Transverse colon (tissue), 4 donors: ENCODE measurements around the gene ALG14. TPM values are rescaled to one million over a fixed set of nuclear protein-coding genes. Genes with fewer than 3 reads are reported as not detected.

ENCODE experiments used
- DNase-seq: peaks from one replicate; pipeline ENCODE4 v3.0.0-alpha.2; 2019
- H3K27ac ChIP-seq, 4 donors: fragments of 200-600 bp; sonication (generic); 2 replicates each; pipeline ENCODE4 v1.5.1; 2016 to 2018; ENCODE audit warnings: inconsistent platforms in 4 of 4
- H3K27me3 ChIP-seq: fragments of 200-600 bp; sonication (generic); 2 replicates; pipeline ENCODE4 v1.5.1; 2017; ENCODE audit warnings: inconsistent platforms
- H3K36me3 ChIP-seq, 4 donors: fragments of 200-600 bp; sonication (generic); 2 replicates each; pipeline ENCODE4 v1.5.1; 2017 to 2019; ENCODE audit warnings: inconsistent platforms in 4 of 4
- H3K4me1 ChIP-seq, 4 donors: fragments of 200-600 bp; sonication (generic); 2 replicates each; pipeline ENCODE4 v1.5.1; 2017 to 2020; ENCODE audit warnings: inconsistent platforms in 4 of 4
- H3K4me3 ChIP-seq, 4 donors: fragments of 200-600 bp; sonication (generic); 1 replicate in 1 of 4; 2 replicates in 3 of 4; pipeline versions ENCODE4 v1.5.1 to v1.6.1; 2017 to 2019; ENCODE audit warnings: inconsistent platforms in 4 of 4
- H3K9me3 ChIP-seq, 2 donors: fragments of 200-600 bp; sonication (generic); 2 replicates each; pipeline ENCODE4 v1.5.1; 2017 to 2019; ENCODE audit warnings: inconsistent platforms in 2 of 2
- CTCF ChIP-seq, 5 experiments: fragments of 200-600 bp in 3 of 5; fragments of 450-650 bp in 2 of 5; sonication (generic) in 3 of 5; IDR thresholded peaks; 1 replicate in 2 of 5; 2 replicates in 3 of 5; pipeline ENCODE4 v1.5.1; 2016 to 2017; ENCODE audit warnings: antibody characterized with exemption in 5 of 5, inconsistent platforms in 3 of 5, mild to moderate bottlenecking in 2 of 5, moderate library complexity in 1 of 5
- EP300 ChIP-seq: sonication (generic); formaldehyde crosslinking; IDR thresholded peaks from one replicate; pipeline ENCODE4 v1.6.1; 2017; ENCODE audit warnings: antibody characterized with exemption, low read depth
- POLR2A ChIP-seq: fragments of 450-650 bp; IDR thresholded peaks from one replicate; pipeline ENCODE4 v1.6.1; 2016; ENCODE audit warnings: antibody characterized with exemption, mild to moderate bottlenecking, moderate library complexity
- POLR2AphosphoS5 ChIP-seq, 3 donors: sonication (generic); formaldehyde crosslinking; IDR thresholded peaks; one replicate each; pipeline ENCODE4 v1.6.1; 2016; ENCODE audit warnings: antibody characterized with exemption in 3 of 3
- WGBS, 2 donors: methylation state at CpG; one replicate each; pipeline ENCODE4 v1.1.5; 2018; ENCODE audit warnings: low coverage in 1 of 2; 5-methylcytosine and 5-hydroxymethylcytosine counted together
- in situ Hi-C, 4 donors: fragments of 200-750 bp; cut with MboI; loops; one replicate each; pipeline versions ENCODE4 v1.15.0 to v1.15.1; 2017; ENCODE audit warnings: low sequenced_read_pairs in 3 of 4, low pct_ligation_motif_present in 1 of 4, low pct_unique_long_range_greater_than_20kb in 1 of 4
- intact Hi-C: fragments of 100-400 bp; cut with DNase I; formaldehyde crosslinking; loops from one replicate; pipeline ENCODE4 v1.15.1; 2023; ENCODE audit warnings: low total_unique reads
- total RNA-seq, 4 donors: library from RNA; depleted of rRNA; stranded (reverse); fragments of >200 nt; gene quantifications; one replicate each; pipeline ENCODE4 v1.1.0, GENCODE V29; 2016

The ALG14 gene
- total RNA-seq, 4 donors from 2014 or later: 0.40 to 2.3 (median 2.2) TPM

DNA sequence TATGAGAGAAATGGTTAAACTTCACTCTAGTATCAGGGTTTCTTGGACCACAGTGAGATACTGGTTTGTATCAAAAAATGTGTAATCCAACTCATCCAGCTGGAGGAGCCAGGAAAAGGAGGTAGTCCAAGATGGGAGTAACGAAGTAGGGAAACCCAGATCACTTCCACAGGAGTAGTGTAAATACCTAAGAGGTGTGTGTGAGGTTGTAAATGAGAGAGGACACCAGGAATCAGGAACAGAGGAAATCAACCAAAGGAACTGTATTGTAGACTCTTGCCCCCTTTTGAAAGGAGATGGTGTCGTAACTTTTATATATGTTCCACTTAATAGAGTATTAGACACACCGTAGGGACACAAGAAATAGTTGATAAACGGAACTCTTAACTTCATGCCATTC is 24.7 kb upstream of the ALG14 start:
- no peaks in the 10 kb centered on the region for H3K9me3 ChIP-seq
- intact Hi-C loops (no loop called here), in situ Hi-C loops (loop anchor here in 3 of 4 donors (25.0 kb wide), 1 partner anchor 140 kb away; the partner anchor contains the start of gene RWDD3 (in 3 of the 3))
- H3K4me1 ChIP-seq: peaks cover 0 to 35% (median 9%) of the 10 kb centered on the region in 4 donors
- no peak for DNase-seq
- H3K4me3 ChIP-seq: no peak overlapping the region
- 79 to 85% methylated on average over 2 to 4 of the region's 4 CpGs for WGBS, 2 donors
- H3K27ac ChIP-seq: peak overlapping the region in 3 of 4 donors; percentile 69 to 73 (median 71)
- no peaks in the 10 kb centered on the region for H3K36me3 ChIP-seq
- no peaks in the 10 kb centered on the region for H3K27me3 ChIP-seq
- no peak for TF ChIP-seq EP300
- TF ChIP-seq CTCF (IDR thresholded peaks at IDR 0.05): no peak
- TF ChIP-seq POLR2A: no peak
- no peak for TF ChIP-seq POLR2AphosphoS5 (IDR thresholded peaks at IDR 0.05)

DNA sequence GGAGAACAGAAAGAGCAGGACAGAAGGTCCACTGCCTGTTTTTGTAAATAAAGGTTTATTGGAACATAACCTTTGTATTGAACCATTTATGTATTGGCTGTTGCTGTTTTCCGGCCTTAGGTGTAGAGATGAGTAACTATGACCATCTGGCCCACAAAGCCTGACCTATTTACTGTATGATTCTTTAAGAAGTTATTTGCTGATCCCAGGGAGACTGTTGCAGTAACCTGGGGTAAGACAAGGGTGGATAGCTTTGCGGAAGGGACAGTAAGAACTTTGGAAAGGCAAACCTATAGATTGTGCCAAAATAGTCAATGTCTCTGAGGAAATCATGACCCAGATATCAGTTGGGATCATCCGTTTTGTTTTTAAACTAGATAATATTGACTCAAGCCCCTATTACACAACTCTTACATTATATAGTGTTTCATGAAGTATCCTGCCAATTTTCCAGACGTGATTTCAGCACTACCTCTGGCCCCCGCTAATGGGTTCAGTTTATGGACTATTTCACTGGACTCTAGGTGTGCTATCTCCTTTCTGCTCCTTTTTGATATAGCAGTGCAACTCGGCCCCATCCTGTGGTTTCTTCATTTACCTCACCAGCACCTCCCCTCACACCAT is 23.6 kb upstream of the ALG14 start:
- intact Hi-C loops: no loop called here
- no peaks in the 10 kb centered on the region for H3K27me3 ChIP-seq
- peaks cover 0 to 35% (median 9%) of the 10 kb centered on the region in 4 donors for H3K4me1 ChIP-seq
- H3K36me3 ChIP-seq: no peaks in the 10 kb centered on the region
- H3K9me3 ChIP-seq: no peaks in the 10 kb centered on the region
- WGBS, 2 donors: 67 to 74% methylated on average over 5 to 6 of the region's 6 CpGs
- H3K4me3 ChIP-seq: no peak overlapping the region
- in situ Hi-C loops: loop anchor here in 3 of 4 donors (25.0 kb wide), 1 partner anchor 141 kb away; the partner anchor contains the start of gene RWDD3 (in 3 of the 3)
- TF ChIP-seq POLR2AphosphoS5 (IDR thresholded peaks at IDR 0.05): no peak
- no peak for TF ChIP-seq CTCF (IDR thresholded peaks at IDR 0.05)
- TF ChIP-seq POLR2A: no peak
- DNase-seq: no peak
- peak overlapping the region; percentile 47 to 73 (median 68) for H3K27ac ChIP-seq

DNA sequence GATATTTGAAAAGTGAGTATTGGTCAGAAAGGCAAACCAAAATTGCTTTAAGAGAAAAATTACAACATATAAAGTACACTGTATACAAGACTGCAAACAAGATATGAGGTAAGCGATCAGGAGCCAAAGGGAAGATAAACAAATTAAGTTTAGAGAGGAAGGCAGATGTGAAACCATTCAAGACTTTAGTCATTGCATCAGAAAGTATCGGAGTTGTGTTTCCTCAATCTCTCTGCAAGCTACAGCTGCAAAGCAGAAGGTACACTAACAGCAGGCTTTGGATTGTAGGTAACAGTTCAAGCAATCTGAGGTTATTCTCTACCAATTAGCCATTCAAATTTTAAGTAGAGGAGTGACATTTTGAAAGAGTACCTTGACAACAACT is 23.1 kb upstream of the ALG14 start:
- Histone ChIP-seq H3K9me3 (no peaks in the 10 kb centered on the region), H3K36me3 (no peaks in the 10 kb centered on the region), H3K4me1 (peaks cover 0 to 35% (median 9%) of the 10 kb centered on the region in 4 donors), H3K27ac (peak overlapping the region; percentile 47 to 73 (median 68)), H3K27me3 (no peaks in the 10 kb centered on the region), H3K4me3 (no peak overlapping the region)
- peak in 2 of 3 donors; percentile 47 to 64 for TF ChIP-seq POLR2AphosphoS5 (IDR thresholded peaks at IDR 0.05)
- no peak for TF ChIP-seq CTCF (IDR thresholded peaks at IDR 0.05)
- TF ChIP-seq POLR2A: no peak
- peak; percentile 25 for TF ChIP-seq EP300
- in situ Hi-C loops (loop anchor here in 3 of 4 donors (25.0 kb wide), 1 partner anchor 141 kb away; the partner anchor contains the start of gene RWDD3 (in 3 of the 3)), intact Hi-C loops (no loop called here)
- WGBS, 2 donors: 36 to 42% methylated on average over 2 of the region's 2 CpGs
- no peak for DNase-seq

- H3K27ac ChIP-seq: peak overlapping the region in 3 of 4 donors; percentile 64 to 73 (median 71)
- in situ Hi-C loops (loop anchor here in 3 of 4 donors (25.0 kb wide), 1 partner anchor 142 kb away; the partner anchor contains the start of gene RWDD3 (in 3 of the 3)), intact Hi-C loops (no loop called here)
- no peak for DNase-seq
- H3K27me3 ChIP-seq: no peaks in the 10 kb centered on the region
- H3K36me3 ChIP-seq: no peaks in the 10 kb centered on the region
- TF ChIP-seq EP300 (no peak), CTCF (IDR thresholded peaks at IDR 0.05) (no peak), POLR2AphosphoS5 (IDR thresholded peaks at IDR 0.05) (no peak), POLR2A (no peak)
- peaks cover 0 to 35% (median 9%) of the 10 kb centered on the region in 4 donors for H3K4me1 ChIP-seq
- WGBS, 2 donors: 61 to 82% methylated on average over 2 of the region's 2 CpGs
- no peak overlapping the region for H3K4me3 ChIP-seq
- no peaks in the 10 kb centered on the region for H3K9me3 ChIP-seq
Observed at GRCh38 chr1:95094923-95095322, 22.2 kb upstream of the ALG14 start.
